GM12801 (cell line): ENCODE measurements around the gene FBXL4.

Experiments used
- CTCF ChIP-seq: IDR thresholded peaks from one replicate; pipeline ENCODE4 v1.5.1; 2011; ENCODE audit warnings: control low read depth; ENCODE audit not compliant: insufficient read length; ENCODE audit errors: extremely low read depth

FBXL4 gene

DNA sequence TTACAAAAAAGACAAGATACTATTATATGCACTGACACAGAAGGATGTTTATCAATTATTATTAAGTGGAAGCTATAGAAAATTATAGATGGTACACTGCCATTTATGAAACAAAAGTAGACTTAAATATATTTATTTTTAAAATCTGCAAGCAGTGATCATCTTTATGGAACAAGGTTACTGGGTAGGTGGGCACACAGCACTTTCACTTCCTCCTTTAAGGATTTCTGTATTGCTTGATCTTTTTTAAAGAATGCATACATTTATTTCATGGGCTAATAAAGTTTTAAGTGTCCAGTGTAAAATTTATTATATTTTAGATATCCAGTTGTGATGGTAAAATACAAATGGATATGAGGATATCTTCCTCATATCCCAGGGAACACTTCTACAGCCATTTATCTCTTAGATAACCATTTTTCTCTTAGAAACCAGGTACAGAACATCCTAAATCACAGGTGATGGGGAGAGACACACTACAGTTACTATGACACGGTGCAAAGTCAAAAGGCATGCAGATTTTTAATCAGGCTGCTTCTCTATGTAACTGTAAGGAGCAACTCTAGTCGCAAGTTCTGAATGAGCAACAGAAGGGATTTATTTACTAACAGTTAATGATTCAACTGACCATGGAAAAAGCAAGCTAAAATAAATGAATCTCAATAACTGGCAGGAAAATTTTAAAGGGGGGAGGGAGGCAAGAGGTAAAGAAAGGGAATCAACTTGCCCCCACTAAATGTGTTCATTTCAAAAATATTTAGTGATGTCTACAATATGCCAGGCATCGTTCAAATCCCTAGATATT lies 2.2 kb downstream of the FBXL4 start:
- no peak for TF ChIP-seq CTCF

- no peak for TF ChIP-seq CTCF
Observed at GRCh38 chr6:98944598-98945081, 3.1 kb downstream of the FBXL4 start.

DNA sequence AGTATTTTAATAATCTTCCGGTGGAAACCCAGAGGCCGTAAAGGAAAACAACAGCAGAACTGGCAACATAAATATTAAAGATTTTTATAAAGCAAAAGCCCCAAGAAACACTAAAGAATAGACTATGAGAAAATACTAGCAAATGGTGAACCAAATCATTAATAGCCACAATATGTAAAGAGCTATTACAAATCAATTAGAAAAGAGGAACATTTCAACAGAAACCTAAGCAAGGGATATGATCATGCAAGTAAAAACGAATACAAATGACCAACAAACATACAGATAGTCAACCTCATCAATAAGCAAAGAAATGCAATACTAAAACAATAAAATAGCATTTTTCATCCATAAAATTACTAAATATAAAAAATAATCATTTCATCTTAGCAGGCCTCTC lies 3.6 kb downstream of the FBXL4 start:
- TF ChIP-seq CTCF: no peak

DNA sequence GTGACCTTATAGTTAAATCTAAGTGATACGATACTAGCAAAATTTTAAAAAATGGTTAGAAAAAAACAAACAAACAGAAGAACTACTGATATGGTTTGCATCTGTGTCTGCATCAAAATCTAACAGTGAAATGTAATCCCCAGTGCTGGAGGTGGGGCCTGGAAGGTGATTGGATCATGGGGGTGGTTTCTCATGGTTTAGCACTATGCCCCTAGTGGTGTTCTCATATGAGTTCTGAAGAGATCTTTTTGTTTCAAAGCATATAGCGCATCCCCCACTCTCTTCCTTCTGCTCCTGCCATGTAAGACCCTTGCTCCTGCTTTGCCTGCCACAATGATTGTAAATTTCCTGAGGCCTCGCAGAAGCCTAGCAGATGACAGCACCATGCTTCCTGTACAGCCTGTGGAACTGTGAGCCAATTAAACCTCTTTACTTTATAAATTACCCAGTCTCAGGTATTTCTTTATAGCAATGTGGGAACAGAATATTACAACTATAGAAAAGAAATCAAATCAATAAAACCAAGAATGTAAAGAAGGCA lies 5.4 kb downstream of the FBXL4 start:
- no peak for TF ChIP-seq CTCF

DNA sequence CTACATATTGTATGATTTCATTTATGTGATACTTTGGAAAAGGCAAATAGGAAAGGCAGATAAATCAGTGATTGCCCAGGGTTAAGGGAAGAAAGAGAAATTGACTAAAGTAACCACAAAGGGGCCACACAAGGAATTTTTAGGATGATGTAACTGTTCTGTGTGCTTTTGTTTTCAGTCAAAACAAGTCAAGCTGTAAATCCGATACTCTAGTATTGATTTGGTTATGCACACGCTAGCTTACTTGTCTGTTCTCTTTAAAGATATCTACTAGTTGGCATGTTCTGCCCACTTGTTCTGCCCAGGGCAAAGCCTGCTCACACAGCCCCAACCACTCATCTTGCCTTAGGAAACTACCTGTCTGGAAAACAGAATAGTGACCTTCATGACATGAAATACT lies 6.4 kb downstream of the FBXL4 start:
- no peak for TF ChIP-seq CTCF

- TF ChIP-seq CTCF: no peak
Observed at GRCh38 chr6:98937351-98937750, 10.4 kb downstream of the FBXL4 start.

- no peak for TF ChIP-seq CTCF
Observed at GRCh38 chr6:98932381-98932780, 15.4 kb downstream of the FBXL4 start.
